Measurements from ENCODE around the gene ACOT7. TPM values are rescaled to one million over a fixed set of nuclear protein-coding genes. Genes with fewer than 3 reads are reported as not detected.

Gene ACOT7
- total RNA-seq, 2 experiments from 2014 or later, result 5.3 to 5.4 TPM

DNA sequence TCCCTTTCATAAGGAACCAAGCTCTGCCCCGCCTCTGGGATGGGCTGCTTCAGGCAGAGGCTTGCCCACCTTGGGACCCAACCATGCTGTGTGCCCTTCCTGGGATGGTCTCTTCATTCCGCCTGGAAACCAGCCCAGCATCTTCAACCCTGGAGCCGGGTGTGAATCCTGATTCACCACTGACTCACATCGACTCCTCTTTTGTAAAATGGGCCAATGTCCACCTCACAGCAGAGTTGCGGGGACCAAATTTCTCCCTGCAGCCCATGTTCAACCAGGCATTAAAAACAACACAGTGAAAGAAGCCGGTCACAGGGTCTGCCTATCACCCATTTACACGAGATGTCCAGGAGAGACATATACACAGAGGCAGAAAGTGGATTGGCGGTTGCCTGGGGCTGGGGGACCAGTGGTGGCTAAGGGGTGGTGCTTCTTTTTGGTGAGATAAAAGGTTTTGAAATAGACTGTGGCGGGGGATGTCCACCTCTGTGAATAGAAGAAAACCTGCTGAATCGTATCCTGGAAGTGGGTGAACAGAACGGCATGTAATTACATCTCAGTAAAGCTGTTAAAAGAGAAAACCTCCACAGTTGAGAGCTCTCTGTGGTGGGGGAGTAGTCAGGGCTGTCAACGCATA lies 125.8 kb downstream of the ACOT7 start:
- H3K27ac ChIP-seq (ENCODE audit: low read depth in 1 of 2, low read length in 2 of 2), result no peak overlapping the region
- H3K9me3 ChIP-seq (ENCODE audit: control insufficient read depth in 1 of 2, insufficient read depth in 1 of 2, low read length in 2 of 2), result no peaks in the 10 kb centered on the region
- ChIA-PET POLR2A (no interaction called here), CTCF (interaction anchor here (1.8 kb wide), 1 partner anchor 156 kb away, joined by 4 read pairs; no protein-coding TSS in a partner anchor)
- Mint-ChIP-seq H3K4me1 (ENCODE audit: low read depth) (no peaks in the 10 kb centered on the region), H3K27ac (no peak overlapping the region), H3K4me3 (no peak overlapping the region), H3K36me3 (ENCODE audit: low read depth) (no peaks in the 10 kb centered on the region), H3K9me3 (no peaks in the 10 kb centered on the region), H3K27me3 (no peaks in the 10 kb centered on the region)
- no peaks in the 10 kb centered on the region for H3K36me3 ChIP-seq (ENCODE audit: insufficient read depth, low read length)
- intact Hi-C loops (cut with DNase I, micrococcal nuclease), result no loop called here
- no peak for DNase-seq
- TF ChIP-seq CTCF (IDR thresholded peaks at IDR 0.05), result no peak
- peaks cover 0 to 2% of the 10 kb centered on the region in 2 experiments for H3K27me3 ChIP-seq (ENCODE audit: control insufficient read depth in 1 of 2, insufficient read depth in 2 of 2, low read length in 2 of 2)
- no peaks in the 10 kb centered on the region for H3K4me1 ChIP-seq (ENCODE audit: insufficient read depth, low read length)
- no peak overlapping the region for H3K4me3 ChIP-seq (ENCODE audit: low read length)
- no peak for ATAC-seq (ENCODE audit: poor library complexity)

GRCh38 chr1:6266641-6267040 lies 126.9 kb downstream of the ACOT7 start:
- no peak for DNase-seq
- no peaks in the 10 kb centered on the region for H3K36me3 Mint-ChIP-seq (ENCODE audit: low read depth)

GRCh38 chr1:6265151-6265550 lies 128.4 kb downstream of the ACOT7 start:
- Mint-ChIP-seq H3K27me3 (peaks cover 5% of the 10 kb centered on the region), H3K9me3 (no peaks in the 10 kb centered on the region), H3K4me1 (ENCODE audit: low read depth) (peaks cover 4% of the 10 kb centered on the region), H3K4me3 (no peak overlapping the region), H3K36me3 (ENCODE audit: low read depth) (no peaks in the 10 kb centered on the region), H3K27ac (no peak overlapping the region)
- Histone ChIP-seq H3K4me1 (ENCODE audit: insufficient read depth, low read length) (peaks cover 11% of the 10 kb centered on the region), H3K27me3 (ENCODE audit: control insufficient read depth in 1 of 2, insufficient read depth in 2 of 2, low read length in 2 of 2) (peaks cover 8 to 13% of the 10 kb centered on the region in 2 experiments), H3K4me3 (ENCODE audit: low read length) (no peak overlapping the region), H3K27ac (ENCODE audit: low read depth in 1 of 2, low read length in 2 of 2) (no peak overlapping the region), H3K9me3 (ENCODE audit: control insufficient read depth in 1 of 2, insufficient read depth in 1 of 2, low read length in 2 of 2) (no peaks in the 10 kb centered on the region), H3K36me3 (ENCODE audit: insufficient read depth, low read length) (no peaks in the 10 kb centered on the region)
- DNase-seq (no peak), ATAC-seq (ENCODE audit: poor library complexity) (no peak)
- intact Hi-C loops (cut with DNase I, micrococcal nuclease), result no loop called here
- POLR2A ChIA-PET, result no interaction called here
- TF ChIP-seq CTCF (IDR thresholded peaks at IDR 0.05), result no peak
- CTCF ChIA-PET, result no interaction called here

More at GRCh38 chr1:6266641-6267040, 126.9 kb downstream of the ACOT7 start:
- ChIA-PET POLR2A (no interaction called here), CTCF (interaction anchor here (1.8 kb wide), 1 partner anchor 157 kb away, joined by 4 read pairs; no protein-coding TSS in a partner anchor)
- H3K27me3 Mint-ChIP-seq, result peaks cover 5% of the 10 kb centered on the region
- no peaks in the 10 kb centered on the region for H3K9me3 Mint-ChIP-seq
- Histone ChIP-seq H3K9me3 (ENCODE audit: control insufficient read depth in 1 of 2, insufficient read depth in 1 of 2, low read length in 2 of 2) (no peaks in the 10 kb centered on the region), H3K27ac (ENCODE audit: low read depth in 1 of 2, low read length in 2 of 2) (no peak overlapping the region), H3K4me1 (ENCODE audit: insufficient read depth, low read length) (peaks cover 2% of the 10 kb centered on the region), H3K36me3 (ENCODE audit: insufficient read depth, low read length) (no peaks in the 10 kb centered on the region), H3K27me3 (ENCODE audit: control insufficient read depth in 1 of 2, insufficient read depth in 2 of 2, low read length in 2 of 2) (peaks cover 4 to 9% of the 10 kb centered on the region in 2 experiments), H3K4me3 (ENCODE audit: low read length) (no peak overlapping the region)
- H3K4me1 Mint-ChIP-seq (ENCODE audit: low read depth), result peaks cover 4% of the 10 kb centered on the region
- H3K27ac Mint-ChIP-seq, result no peak overlapping the region
- TF ChIP-seq CTCF (IDR thresholded peaks at IDR 0.05), result no peak
- H3K4me3 Mint-ChIP-seq, result no peak overlapping the region
- intact Hi-C loops (cut with DNase I, micrococcal nuclease), result no loop called here
- ATAC-seq (ENCODE audit: poor library complexity), result no peak

Measured in CD4-positive, alpha-beta T cell (primary cell).